Measurements from ENCODE around the gene UBE2K. TPM values are rescaled to one million over a fixed set of nuclear protein-coding genes. Genes with fewer than 3 reads are reported as not detected.
A peak's percentile ranks its signal among the peaks of the same experiment; 100 is the strongest.
"Not testable (repeated sequence)": the region's sequence is repeated elsewhere in the genome, so short reads cannot be mapped to it uniquely, and the experiment has no call there.

The UBE2K gene
- total RNA-seq, 1 experiment from 2014 or later = 38.9 TPM

GRCh38 chr4:39702716-39703115 lies 4.8 kb downstream of the UBE2K start:
- Histone ChIP-seq H3K27me3 (ENCODE audit: low read length) (no peaks in the 10 kb centered on the region), H3K4me2 (ENCODE audit: low read length) (no peak overlapping the region), H3K27ac (ENCODE audit: low read length) (no peak overlapping the region), H3F3A (ENCODE audit: low read length, unreplicated experiment) (no peaks in the 10 kb centered on the region), H4K20me1 (ENCODE audit: low read length) (peaks cover 34% of the 10 kb centered on the region), H3K9me3 (ENCODE audit: low read length) (no peaks in the 10 kb centered on the region), H3K9ac (ENCODE audit: low read length) (no peak overlapping the region), H3K9me2 (replicated peaks; ENCODE audit: low read length) (no peaks in the 10 kb centered on the region), H2AFZ (ENCODE audit: low read length) (no peak overlapping the region), H3K4me3 (ENCODE audit: low read length) (no peak overlapping the region), H3K4me1 (ENCODE audit: insufficient read depth, low read length) (peaks cover 7% of the 10 kb centered on the region), H3K79me2 (ENCODE audit: low read length) (peaks cover 97% of the 10 kb centered on the region), H3K36me3 (ENCODE audit: low read depth, low read length) (peaks cover 6% of the 10 kb centered on the region; the same call in 1 of the 2 replicates)
- TF ChIP-seq EZH2 (IDR thresholded peaks at IDR 0.05; ENCODE audit: low read length, unreplicated experiment) (no peak), CTCF (conservative IDR thresholded peaks at IDR 0.05; ENCODE audit: low read depth, low read length) (no peak), EZH2phosphoT487 (IDR thresholded peaks at IDR 0.05; ENCODE audit: borderline replicate concordance, low read length) (no peak)
- DNase-seq = no peak
- ChIA-PET CTCF (no interaction called here), POLR2A (ENCODE audit: unreplicated experiment) (no interaction called here)
- no peak for ATAC-seq
- intact Hi-C loops (cut with micrococcal nuclease) = loop anchor here (5.0 kb wide), 1 partner anchor 355 kb away; the partner anchor contains the start of gene N4BP2
- BruUV-seq (replicated peaks) = no TSS peak

GRCh38 chr4:39704789-39705188 lies 6.9 kb downstream of the UBE2K start:
- DNase-seq; H3K4me1 ChIP-seq (ENCODE audit: insufficient read depth, low read length); H3K9me3 ChIP-seq (ENCODE audit: low read length); POLR2A ChIA-PET (ENCODE audit: unreplicated experiment); H3K4me3 ChIP-seq (ENCODE audit: low read length); H2AFZ ChIP-seq (ENCODE audit: low read length); BruUV-seq (replicated peaks); CTCF ChIA-PET; ATAC-seq; H3K4me2 ChIP-seq (ENCODE audit: low read length); H3K27me3 ChIP-seq (ENCODE audit: low read length); H3K9ac ChIP-seq (ENCODE audit: low read length); H3K9me2 ChIP-seq (replicated peaks; ENCODE audit: low read length); H3F3A ChIP-seq (ENCODE audit: low read length, unreplicated experiment); H3K36me3 ChIP-seq (ENCODE audit: low read depth, low read length); H3K27ac ChIP-seq (ENCODE audit: low read length): not testable (repeated sequence)
- H4K20me1 ChIP-seq (ENCODE audit: low read length) = peaks cover 37% of the 10 kb centered on the region
- intact Hi-C loops (cut with micrococcal nuclease) = loop anchor here (5.0 kb wide), 1 partner anchor 353 kb away; the partner anchor contains the start of gene N4BP2
- peaks cover 99% of the 10 kb centered on the region for H3K79me2 ChIP-seq (ENCODE audit: low read length)

DNA sequence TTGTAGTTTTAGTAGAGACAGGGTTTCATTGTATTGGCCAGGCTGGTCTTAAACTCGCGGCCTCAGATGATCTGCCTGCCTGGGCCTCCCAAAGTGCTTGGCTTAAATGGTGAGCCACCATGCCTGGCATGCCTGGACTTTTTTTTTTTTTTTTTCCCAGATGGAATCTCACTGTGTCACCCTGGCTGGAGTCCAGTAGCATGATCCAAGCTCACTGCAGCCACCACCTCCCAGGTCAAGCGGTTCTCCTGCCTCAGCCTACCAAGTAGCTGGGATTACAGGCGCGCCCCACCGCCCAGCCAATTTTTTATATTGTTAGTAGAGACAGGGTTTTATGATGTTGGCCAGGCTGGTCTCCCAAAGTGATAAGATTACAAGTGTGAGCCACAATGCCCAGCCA lies 8.4 kb downstream of the UBE2K start:
- H3K79me2 ChIP-seq (ENCODE audit: low read length) = peaks cover 99% of the 10 kb centered on the region
- no peaks in the 10 kb centered on the region for H3F3A ChIP-seq (ENCODE audit: low read length, unreplicated experiment)
- no peak overlapping the region for H3K9ac ChIP-seq (ENCODE audit: low read length)
- H3K9me2 ChIP-seq (replicated peaks; ENCODE audit: low read length) = no peaks in the 10 kb centered on the region
- intact Hi-C loops (cut with micrococcal nuclease) = no loop called here
- H4K20me1 ChIP-seq (ENCODE audit: low read length) = peaks cover 30% of the 10 kb centered on the region
- no peak overlapping the region for H3K4me2 ChIP-seq (ENCODE audit: low read length)
- TF ChIP-seq EZH2 (IDR thresholded peaks at IDR 0.05; ENCODE audit: low read length, unreplicated experiment) = no peak
- TF ChIP-seq EZH2phosphoT487 (IDR thresholded peaks at IDR 0.05; ENCODE audit: borderline replicate concordance, low read length) = no peak
- no peak overlapping the region for H3K27ac ChIP-seq (ENCODE audit: low read length)
- no peak overlapping the region for H3K4me3 ChIP-seq (ENCODE audit: low read length)
- no peak overlapping the region for H2AFZ ChIP-seq (ENCODE audit: low read length)
- H3K4me1 ChIP-seq (ENCODE audit: insufficient read depth, low read length) = no peaks in the 10 kb centered on the region
- CTCF ChIA-PET = no interaction called here
- H3K27me3 ChIP-seq (ENCODE audit: low read length) = no peaks in the 10 kb centered on the region
- POLR2A ChIA-PET (ENCODE audit: unreplicated experiment) = no interaction called here
- DNase-seq (peak; percentile 38), ATAC-seq (peak; percentile 37)
- no TSS peak for BruUV-seq (replicated peaks)
- H3K36me3 ChIP-seq (ENCODE audit: low read depth, low read length) = peaks cover 6% of the 10 kb centered on the region; the same call in 1 of the 2 replicates
- no peaks in the 10 kb centered on the region for H3K9me3 ChIP-seq (ENCODE audit: low read length)

All from PC-3 (cell line).